HG02642 (cell line): ENCODE results near the gene GLI3.

Experiments used
- ATAC-seq: cut with Tn5 transposase; IDR thresholded peaks from one replicate; pipeline ENCODE4 v1.9.1; 2021; ENCODE audit warnings: mild to moderate bottlenecking; ENCODE audit not compliant: unreplicated experiment, poor library complexity

GLI3 gene

DNA sequence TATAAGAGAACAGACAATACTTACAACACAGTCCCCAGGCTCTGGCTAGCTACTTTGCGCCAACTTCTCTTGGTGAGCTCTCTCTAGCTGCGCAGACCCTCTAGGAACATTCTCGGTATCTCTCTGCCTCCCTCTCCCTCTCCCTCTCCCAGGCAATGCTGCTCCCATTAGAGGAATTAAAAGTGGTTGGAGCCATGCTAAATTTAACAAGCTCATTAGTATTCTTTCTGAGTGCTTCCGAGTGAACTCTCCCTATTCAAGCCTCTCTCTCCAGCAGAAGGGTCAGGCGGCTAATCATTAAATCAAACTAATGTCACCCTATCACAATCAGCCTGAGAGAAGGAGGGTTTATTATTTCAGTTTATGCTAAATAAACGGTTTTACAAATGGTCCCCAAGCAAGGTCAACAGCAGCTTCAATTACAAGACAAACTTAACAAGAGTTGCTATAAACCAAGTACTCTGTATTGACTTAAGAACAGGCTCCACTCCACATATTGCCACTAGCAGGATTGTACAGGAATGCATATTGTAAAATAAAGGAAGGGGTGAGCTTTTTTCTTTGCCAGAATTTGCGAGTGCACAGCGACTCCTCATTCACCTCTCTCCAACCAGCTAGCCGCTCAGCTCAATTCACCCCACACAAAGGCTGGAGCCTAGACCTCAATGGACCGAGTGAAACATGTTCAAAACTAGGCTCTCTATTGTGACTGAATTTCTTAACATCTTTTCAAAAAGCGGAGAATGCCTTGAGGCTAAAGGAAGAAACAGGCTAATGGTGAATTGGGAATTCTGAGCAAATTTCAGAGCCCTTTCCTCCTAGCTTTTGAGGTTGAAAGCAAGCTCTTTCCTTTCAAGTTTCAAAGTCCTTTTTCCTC lies 84.4 kb downstream of the GLI3 start:
- ATAC-seq = no peak

- ATAC-seq = no peak
Measured at GRCh38 chr7:42151309-42151708, 85.7 kb downstream of the GLI3 start.

DNA sequence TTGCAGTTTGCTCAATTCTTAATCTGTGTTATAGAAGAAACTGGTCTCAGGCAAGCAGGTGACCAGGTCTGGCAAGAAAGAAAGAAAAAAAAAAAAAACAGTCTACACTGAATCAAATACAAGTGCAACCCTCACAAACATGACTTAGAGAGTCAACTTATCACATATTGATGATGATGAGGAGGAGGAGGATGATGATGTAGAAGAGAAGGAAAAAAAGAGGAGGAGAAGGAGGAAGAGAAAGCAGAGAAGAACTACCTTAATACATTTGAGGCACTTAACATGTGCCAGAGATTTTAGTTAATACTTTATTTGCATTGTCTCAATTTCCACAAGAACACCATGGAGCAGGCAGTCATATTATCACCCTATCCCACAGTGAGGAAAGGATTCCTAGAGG lies 91.5 kb downstream of the GLI3 start:
- ATAC-seq = no peak

DNA sequence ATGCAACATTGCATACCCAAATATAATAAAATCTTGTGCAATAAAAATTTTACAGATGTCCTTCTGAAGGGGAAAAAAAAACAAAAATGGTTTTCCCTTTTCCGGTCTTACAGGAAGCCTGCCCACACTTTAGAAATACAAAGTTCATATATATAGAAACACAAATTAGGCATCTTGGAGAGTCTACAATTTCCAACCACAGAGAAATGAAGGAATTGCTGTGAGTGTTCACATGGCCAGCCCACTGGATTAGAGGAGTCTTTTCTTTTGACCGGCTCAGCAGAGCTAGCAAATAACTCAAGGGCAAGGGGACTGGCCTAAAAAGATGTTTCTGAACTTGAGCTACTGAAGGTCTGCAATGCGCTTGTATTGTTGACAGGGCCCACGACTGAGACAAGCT lies 92.4 kb downstream of the GLI3 start:
- ATAC-seq = no peak

- no peak for ATAC-seq
Measured at GRCh38 chr7:42143711-42144600, 93.1 kb downstream of the GLI3 start.

- ATAC-seq = no peak
Measured at GRCh38 chr7:42142089-42142488, 94.9 kb downstream of the GLI3 start.

DNA sequence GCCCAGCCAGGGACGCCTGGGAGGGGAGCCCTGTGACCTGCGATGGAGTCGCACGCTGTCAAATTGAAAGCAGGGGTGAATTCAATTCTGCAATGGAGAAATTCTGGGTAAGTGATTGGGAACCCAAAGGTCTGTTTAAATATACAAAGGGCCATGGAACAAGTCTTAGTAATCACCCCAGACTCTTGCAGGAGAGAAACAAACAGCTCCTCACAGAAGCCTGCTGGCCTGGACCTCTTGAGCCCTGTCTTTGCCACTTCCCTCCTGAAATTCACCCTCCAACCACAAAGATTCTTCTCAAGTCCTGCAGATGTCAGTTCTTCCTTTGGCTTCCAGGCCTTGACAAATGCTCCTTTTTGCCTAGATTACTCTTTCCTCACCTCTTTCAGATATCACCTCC lies 97.3 kb downstream of the GLI3 start:
- ATAC-seq = no peak

DNA sequence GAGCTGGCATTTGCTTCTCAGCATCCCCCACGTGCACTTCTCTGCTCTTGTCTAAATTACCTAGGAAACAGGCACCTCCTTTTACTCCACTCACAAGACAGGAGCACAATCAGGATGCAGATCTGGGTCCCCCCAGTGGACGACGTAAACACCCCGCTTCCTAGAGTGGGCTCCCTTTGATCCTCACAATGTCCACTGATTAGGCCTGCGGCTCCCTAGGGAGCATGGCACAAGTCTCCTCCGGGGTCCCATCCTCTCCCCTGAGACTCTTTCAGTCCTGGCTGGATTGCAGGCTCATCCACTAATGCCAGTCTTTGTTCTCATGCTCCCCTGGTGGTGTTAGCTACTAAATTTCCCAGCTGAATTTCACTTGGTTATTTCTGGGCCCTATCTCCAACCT lies 98.3 kb downstream of the GLI3 start:
- ATAC-seq = no peak

GRCh38 chr7:42137941-42138340 lies 99.1 kb downstream of the GLI3 start:
- no peak for ATAC-seq

GRCh38 chr7:42137431-42137830 lies 99.6 kb downstream of the GLI3 start:
- no peak for ATAC-seq

- no peak for ATAC-seq
Measured at GRCh38 chr7:42135728-42136127, 101.3 kb downstream of the GLI3 start.

- no peak for ATAC-seq
Measured at GRCh38 chr7:42134276-42134876, 102.6 kb downstream of the GLI3 start.

DNA sequence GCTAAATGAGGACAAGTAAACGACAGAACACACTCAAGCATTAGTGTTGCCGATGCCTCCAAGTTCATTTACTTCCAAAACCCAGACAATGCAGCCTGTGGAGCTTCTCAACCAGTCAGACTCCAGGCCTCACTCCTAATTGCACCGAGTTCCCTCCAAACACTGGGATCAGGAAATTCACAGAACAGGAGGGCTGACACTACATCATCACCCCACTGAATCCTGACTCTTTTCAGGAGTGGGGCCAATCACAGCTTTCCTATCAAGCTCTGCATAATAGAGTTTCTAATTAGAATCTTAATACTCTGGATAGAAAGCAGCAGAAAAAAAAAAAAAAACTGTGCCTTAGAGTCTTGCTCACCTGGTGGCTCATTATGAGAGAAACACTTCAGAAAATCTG lies 103.7 kb downstream of the GLI3 start:
- ATAC-seq = no peak

DNA sequence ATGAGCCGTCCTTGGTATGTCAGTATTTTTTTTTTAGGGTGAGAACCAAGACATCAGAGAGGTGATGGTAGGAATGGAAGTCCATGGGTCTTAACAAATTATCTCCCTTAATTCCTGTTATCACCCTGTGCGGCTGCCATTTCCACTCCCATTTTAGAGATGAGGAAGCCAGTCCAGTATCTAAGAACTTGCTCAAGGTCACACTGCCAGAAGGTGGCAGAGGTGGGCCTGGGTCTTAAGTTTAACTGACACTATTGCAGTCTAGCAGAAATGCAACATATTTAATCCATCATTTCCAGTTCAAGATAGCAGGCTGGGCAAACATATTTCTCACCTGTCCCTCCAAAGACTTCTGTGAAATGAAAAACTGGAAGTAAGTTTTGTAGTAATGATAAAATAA lies 108.3 kb downstream of the GLI3 start:
- ATAC-seq = no peak

- ATAC-seq = no peak
Measured at GRCh38 chr7:42127232-42127622, 109.8 kb downstream of the GLI3 start.

DNA sequence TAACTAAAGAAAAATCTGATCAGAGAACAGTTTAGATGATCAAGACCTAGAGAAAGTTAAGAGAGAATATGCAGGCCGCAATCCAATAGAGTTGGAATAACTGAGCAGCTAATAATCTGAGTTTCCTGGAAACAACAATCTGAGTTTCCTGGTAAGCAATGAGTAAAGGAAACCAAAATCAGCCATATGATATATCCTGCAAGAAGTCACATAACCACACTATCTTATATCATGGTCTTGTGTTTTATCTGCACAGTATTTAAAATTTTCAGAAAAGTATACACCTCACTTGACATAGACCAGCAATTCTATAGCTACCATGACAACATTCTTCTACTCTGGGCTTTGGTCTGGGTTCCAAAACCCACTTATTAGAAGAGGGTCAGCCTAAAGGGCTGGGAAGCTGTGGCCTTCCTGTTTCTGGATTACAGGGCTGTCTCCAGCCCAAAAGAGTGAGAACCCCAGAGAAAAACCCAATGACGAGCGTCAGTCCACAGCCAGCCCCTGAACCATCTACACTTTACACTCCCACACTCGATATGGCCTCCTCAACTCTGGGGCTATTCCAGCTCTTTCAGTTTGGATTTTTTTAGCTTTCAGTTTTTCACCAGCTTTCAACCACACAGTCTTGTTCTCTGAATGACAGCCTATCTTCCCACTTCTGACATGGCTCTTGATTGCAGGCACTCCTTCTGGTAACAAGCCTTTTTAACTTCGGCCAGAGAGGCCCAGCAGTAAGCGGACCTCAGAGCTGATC lies 110.4 kb downstream of the GLI3 start:
- no peak for ATAC-seq

DNA sequence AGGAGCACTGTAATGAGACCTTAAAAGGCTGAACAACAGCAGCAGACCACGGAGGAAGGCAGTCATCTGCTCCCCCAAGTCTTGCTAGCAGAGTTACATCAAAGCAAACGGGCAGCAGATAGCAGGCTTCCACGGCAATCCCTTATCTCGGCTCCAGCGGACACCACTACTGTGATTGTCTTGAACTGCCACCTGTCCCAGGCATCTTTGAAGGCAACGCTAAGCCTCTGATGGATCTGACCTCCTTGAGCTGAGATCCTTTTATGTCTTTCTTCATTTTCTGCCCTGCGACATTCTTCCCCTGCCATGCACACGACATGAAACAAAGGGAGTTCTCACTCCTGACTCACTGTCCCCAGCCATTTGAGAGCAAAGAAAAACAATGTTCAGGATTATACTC lies 111.7 kb downstream of the GLI3 start:
- ATAC-seq = no peak

GRCh38 chr7:42123716-42124115 lies 113.3 kb downstream of the GLI3 start:
- no peak for ATAC-seq

- ATAC-seq = no peak
Measured at GRCh38 chr7:42120191-42120590, 116.8 kb downstream of the GLI3 start.

- ATAC-seq = no peak
Measured at GRCh38 chr7:42117201-42117600, 119.8 kb downstream of the GLI3 start.
